HEK293T (cell line): Measurements from ENCODE around the gene SLC66A1.

Experiments used
- CTCF ChIA-PET: fragments of 350-600 bp; formaldehyde crosslinking; extraction: SDS; loops from one replicate; lab custom pipeline; 2021; ENCODE audit warnings: antibody characterized with exemption, inconsistent platforms; lab: Yijun Ruan, JAX
- POLR2A ChIA-PET: fragments of 350-600 bp; formaldehyde crosslinking; extraction: SDS; loops from one replicate; lab custom pipeline; 2020; ENCODE audit warnings: antibody characterized with exemption, inconsistent platforms; lab: Yijun Ruan, JAX
- DNase-seq: peaks from one replicate; pipeline ENCODE4 v3.0.0; 2012; ENCODE audit warnings: mixed read lengths; ENCODE audit errors: extremely low spot score
- ARNT ChIP-seq: fragments of 450-650 bp; IDR thresholded peaks from 2 replicates; pipeline ENCODE4 v1.6.1; 2017; ENCODE audit warnings: mild to moderate bottlenecking
- BHLHE40 ChIP-seq: fragments of 450-650 bp; IDR thresholded peaks from 2 replicates; pipeline ENCODE4 v1.6.1; 2016; ENCODE audit warnings: mild to moderate bottlenecking, moderate library complexity, borderline replicate concordance
- CTBP1 ChIP-seq: fragments of 450-650 bp; IDR thresholded peaks from 2 replicates; pipeline ENCODE4 v1.6.1; 2016; ENCODE audit warnings: borderline replicate concordance
- ELF4 ChIP-seq: fragments of 450-650 bp; IDR thresholded peaks from 2 replicates; pipeline ENCODE4 v1.6.1; 2017; ENCODE audit warnings: antibody characterized with exemption
- FOXA1 ChIP-seq: fragments of 450-650 bp; IDR thresholded peaks from 2 replicates; pipeline ENCODE4 v1.6.1; 2016; ENCODE audit warnings: mild to moderate bottlenecking
- FOXK2 ChIP-seq: fragments of 450-650 bp; IDR thresholded peaks from 2 replicates; pipeline ENCODE4 v1.6.1; 2016; ENCODE audit warnings: mild to moderate bottlenecking
- FOXM1 ChIP-seq: fragments of 450-650 bp; IDR thresholded peaks from 2 replicates; pipeline ENCODE4 v1.6.1; 2017; ENCODE audit warnings: mild to moderate bottlenecking, borderline replicate concordance
- HDGF ChIP-seq: fragments of 450-650 bp; IDR thresholded peaks from 2 replicates; pipeline ENCODE4 v1.6.1; 2017; ENCODE audit warnings: antibody characterized with exemption, borderline replicate concordance
- L3MBTL2 ChIP-seq: fragments of 450-650 bp; conservative IDR thresholded peaks from 2 replicates; pipeline ENCODE4 v1.6.1; 2016; ENCODE audit warnings: mild to moderate bottlenecking
- LEF1 ChIP-seq: fragments of 450-650 bp; IDR thresholded peaks from 2 replicates; pipeline ENCODE4 v1.6.1; 2017; ENCODE audit warnings: mild to moderate bottlenecking, borderline replicate concordance
- NFRKB ChIP-seq: fragments of 450-650 bp; IDR thresholded peaks from 2 replicates; pipeline ENCODE4 v1.6.1; 2016; ENCODE audit warnings: mild to moderate bottlenecking, moderate library complexity
- SP1 ChIP-seq: fragments of 450-650 bp; IDR thresholded peaks from 2 replicates; pipeline ENCODE4 v1.6.1; 2017
- SUZ12 ChIP-seq: fragments of 450-650 bp; IDR thresholded peaks from 2 replicates; pipeline ENCODE4 v1.6.1; 2016; ENCODE audit warnings: mild to moderate bottlenecking
- TARDBP ChIP-seq: fragments of 450-650 bp; IDR thresholded peaks from 2 replicates; pipeline ENCODE4 v1.6.1; 2016
- ZNF384 ChIP-seq: fragments of 450-650 bp; IDR thresholded peaks from 2 replicates; pipeline ENCODE4 v1.6.1; 2016
- TF ChIP-seq, protein P1 (sequence below): fragments of 450-650 bp; IDR thresholded peaks from 2 replicates; pipeline ENCODE4 v1.6.1; 2016

The SLC66A1 gene

DNA sequence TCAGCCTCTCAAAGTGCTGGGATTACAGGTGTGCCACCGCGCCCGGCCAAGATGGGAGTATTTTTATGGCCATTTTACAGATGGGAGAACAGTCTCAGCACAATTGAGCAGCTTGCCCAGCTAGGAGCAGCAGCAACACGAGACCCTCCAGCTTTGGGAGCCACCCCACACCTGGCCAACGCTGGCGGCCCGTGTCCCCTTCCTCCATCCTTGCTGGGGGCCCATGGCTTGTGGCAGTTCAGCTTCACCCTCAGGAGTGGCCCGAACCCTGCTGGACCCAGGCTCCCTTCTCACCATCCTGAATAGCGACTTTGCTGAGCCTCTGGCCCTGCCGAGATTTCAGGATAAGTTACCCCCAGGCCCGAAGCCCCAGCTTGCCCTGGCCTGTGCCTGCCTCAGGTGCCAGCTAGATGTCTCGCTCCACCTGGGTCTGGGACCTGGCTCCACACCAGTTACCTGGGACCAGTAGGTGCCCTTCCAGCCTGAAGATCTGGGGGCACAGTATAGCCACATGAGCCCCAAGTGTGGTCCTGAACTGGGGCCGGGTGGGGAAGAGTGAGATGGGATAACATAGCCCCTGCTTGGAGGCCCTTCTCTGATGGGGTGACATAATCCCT is 19.2 kb downstream of the SLC66A1 start:
- CTCF ChIA-PET, result no interaction called here
- TF ChIP-seq TARDBP (no peak), FOXA1 (no peak), CTBP1 (no peak), ELF4 (no peak), NFRKB (no peak), ZNF384 (no peak), SUZ12 (no peak), FOXK2 (no peak)
- TF ChIP-seq, protein P1, sequence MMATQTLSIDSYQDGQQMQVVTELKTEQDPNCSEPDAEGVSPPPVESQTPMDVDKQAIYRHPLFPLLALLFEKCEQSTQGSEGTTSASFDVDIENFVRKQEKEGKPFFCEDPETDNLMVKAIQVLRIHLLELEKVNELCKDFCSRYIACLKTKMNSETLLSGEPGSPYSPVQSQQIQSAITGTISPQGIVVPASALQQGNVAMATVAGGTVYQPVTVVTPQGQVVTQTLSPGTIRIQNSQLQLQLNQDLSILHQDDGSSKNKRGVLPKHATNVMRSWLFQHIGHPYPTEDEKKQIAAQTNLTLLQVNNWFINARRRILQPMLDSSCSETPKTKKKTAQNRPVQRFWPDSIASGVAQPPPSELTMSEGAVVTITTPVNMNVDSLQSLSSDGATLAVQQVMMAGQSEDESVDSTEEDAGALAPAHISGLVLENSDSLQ, result no peak
- POLR2A ChIA-PET, result interaction anchor here (1.2 kb wide), 1 partner anchor 19 kb away, joined by 5 read pairs; the partner anchor contains the start of genes AKR7A2 and SLC66A1
- DNase-seq, result no peak

DNA sequence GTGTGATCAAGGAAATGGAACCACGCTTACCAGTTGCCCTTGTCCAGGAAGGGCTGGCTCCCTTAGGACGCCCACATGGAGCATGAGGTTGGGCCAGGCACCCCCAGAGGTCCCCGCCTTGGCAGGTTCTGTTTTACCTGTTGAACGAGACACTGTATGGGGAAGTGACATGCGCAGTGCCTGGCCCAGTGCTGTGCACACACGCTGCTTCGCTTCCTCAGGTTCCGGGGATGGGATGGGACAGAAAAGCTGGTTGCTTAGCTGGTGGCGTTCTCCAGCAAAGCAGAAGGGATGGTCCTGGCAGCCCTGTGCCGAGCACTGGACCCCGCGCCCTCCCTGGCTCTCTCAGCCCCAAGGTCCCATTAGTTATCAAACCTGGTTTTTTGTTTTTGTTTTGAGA is 20.7 kb downstream of the SLC66A1 start:
- POLR2A ChIA-PET, result no interaction called here
- CTCF ChIA-PET, result no interaction called here
- no peak for DNase-seq
- no peak for TF ChIP-seq SUZ12
- TF ChIP-seq CTBP1, result no peak
- TF ChIP-seq ELF4, result no peak

DNA sequence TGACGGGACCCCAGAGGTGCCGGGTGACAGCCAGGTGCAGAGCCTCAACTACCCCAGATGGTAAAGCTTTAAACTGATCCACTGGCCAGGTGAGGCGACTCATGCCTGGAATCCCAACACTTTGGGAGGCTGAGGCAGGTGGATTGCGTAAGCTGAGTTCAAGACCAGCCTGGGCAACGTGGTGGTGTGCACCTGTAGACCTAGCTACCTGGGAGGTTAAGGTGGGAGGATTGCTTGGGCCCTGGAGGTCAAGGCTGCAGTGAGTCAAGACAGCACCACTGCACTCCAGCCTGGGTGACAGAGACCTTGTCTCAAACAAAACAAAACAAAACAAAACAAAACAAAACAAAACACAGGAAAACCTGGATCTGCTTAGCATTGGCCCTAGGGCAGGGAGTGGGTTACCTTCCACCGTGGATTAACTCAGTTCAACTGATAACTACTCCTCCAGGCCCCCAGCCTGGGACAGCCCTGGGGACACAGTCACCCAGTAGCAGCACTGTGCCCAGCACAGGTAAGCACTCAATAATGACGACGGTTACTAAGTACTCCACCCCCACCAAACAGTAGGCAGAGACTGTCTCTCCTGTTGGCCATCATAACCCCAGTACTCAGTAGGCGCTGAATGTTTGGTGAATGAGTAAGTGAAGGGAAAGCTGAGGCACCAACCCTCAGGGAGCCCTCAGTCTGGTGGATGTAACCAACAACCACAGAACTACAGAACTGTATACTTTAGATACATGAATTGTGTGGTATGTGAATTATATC is 21.6 kb downstream of the SLC66A1 start:
- ChIA-PET POLR2A (no interaction called here), CTCF (no interaction called here)
- DNase-seq, result no peak
- TF ChIP-seq ZNF384 (no peak), BHLHE40 (no peak), LEF1 (no peak), TARDBP (no peak), NFRKB (no peak), ARNT (no peak), CTBP1 (no peak), SP1 (no peak), SUZ12 (no peak)
- TF ChIP-seq, protein P1, result no peak

DNA sequence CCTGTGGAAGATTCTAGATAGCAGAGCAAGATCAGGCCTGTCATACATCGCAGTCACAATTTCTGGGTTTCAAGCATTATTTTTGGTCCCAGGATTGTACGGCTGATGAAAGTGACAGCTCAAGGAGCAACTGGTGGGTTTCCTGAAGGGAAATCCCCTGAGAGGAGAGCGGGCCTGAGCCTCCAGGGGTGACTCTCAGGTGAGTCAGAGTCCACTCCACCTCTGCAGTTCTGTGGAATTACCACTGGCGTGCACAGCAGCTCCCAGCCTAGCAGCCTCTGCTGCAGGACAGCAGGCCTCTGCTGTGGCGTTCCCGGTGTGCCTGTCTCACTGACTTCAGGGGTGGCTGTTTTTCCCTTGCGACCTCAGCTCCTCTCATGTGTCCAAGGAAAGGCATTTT is 24.4 kb downstream of the SLC66A1 start:
- DNase-seq, result no peak
- ChIA-PET CTCF (no interaction called here), POLR2A (no interaction called here)
- TF ChIP-seq TARDBP, result no peak
- no peak for TF ChIP-seq ELF4
- no peak for TF ChIP-seq ZNF384
- no peak for TF ChIP-seq FOXK2
- no peak for TF ChIP-seq LEF1
- no peak for TF ChIP-seq SUZ12
- no peak for TF ChIP-seq NFRKB
- TF ChIP-seq CTBP1, result no peak
- no peak for TF ChIP-seq L3MBTL2
- TF ChIP-seq, protein P1, result no peak
- no peak for TF ChIP-seq HDGF
- TF ChIP-seq SP1, result no peak
- TF ChIP-seq FOXA1, result no peak
- no peak for TF ChIP-seq FOXM1
- no peak for TF ChIP-seq ARNT
- no peak for TF ChIP-seq BHLHE40

DNA sequence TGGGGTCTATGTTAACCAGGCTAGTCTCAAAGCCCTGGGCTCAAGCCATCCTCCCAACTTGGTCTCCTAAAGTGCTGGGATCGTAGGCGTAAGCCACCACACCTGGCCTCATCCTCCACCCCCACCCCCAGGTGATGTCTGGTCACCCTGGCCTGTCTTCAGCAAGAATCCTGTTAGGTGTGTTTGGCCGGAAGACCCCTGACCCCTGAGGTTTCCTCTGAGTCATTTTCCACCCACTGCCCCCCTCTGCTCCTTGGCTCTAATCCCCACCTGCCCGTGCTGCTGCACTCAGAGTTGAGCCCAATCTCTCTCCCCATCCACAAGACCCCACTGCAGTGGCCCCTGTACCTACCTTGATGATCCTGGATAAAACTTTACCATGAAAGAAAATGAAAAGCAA is 25.2 kb downstream of the SLC66A1 start:
- DNase-seq, result no peak
- CTCF ChIA-PET, result no interaction called here
- POLR2A ChIA-PET, result no interaction called here
- TF ChIP-seq BHLHE40, result no peak
- no peak for TF ChIP-seq NFRKB
- TF ChIP-seq CTBP1, result no peak
- no peak for TF ChIP-seq ARNT
- no peak for TF ChIP-seq HDGF
- no peak for TF ChIP-seq ZNF384
- TF ChIP-seq FOXM1, result no peak
- no peak for TF ChIP-seq TARDBP
- no peak for TF ChIP-seq L3MBTL2
- no peak for TF ChIP-seq LEF1
- TF ChIP-seq, protein P1, result no peak
- TF ChIP-seq SP1, result no peak
- no peak for TF ChIP-seq FOXA1
- no peak for TF ChIP-seq SUZ12
- no peak for TF ChIP-seq FOXK2
- TF ChIP-seq ELF4, result no peak
